HG03571 (cell line): ENCODE measurements around the gene CD320.
"Not testable (repeated sequence)": the region's sequence is repeated elsewhere in the genome, so short reads cannot be mapped to it uniquely, and the experiment has no call there.

Source experiments
- ATAC-seq: cut with Tn5 transposase; IDR thresholded peaks from one replicate; pipeline ENCODE4 v1.9.1; 2021; ENCODE audit not compliant: unreplicated experiment

The CD320 gene

DNA sequence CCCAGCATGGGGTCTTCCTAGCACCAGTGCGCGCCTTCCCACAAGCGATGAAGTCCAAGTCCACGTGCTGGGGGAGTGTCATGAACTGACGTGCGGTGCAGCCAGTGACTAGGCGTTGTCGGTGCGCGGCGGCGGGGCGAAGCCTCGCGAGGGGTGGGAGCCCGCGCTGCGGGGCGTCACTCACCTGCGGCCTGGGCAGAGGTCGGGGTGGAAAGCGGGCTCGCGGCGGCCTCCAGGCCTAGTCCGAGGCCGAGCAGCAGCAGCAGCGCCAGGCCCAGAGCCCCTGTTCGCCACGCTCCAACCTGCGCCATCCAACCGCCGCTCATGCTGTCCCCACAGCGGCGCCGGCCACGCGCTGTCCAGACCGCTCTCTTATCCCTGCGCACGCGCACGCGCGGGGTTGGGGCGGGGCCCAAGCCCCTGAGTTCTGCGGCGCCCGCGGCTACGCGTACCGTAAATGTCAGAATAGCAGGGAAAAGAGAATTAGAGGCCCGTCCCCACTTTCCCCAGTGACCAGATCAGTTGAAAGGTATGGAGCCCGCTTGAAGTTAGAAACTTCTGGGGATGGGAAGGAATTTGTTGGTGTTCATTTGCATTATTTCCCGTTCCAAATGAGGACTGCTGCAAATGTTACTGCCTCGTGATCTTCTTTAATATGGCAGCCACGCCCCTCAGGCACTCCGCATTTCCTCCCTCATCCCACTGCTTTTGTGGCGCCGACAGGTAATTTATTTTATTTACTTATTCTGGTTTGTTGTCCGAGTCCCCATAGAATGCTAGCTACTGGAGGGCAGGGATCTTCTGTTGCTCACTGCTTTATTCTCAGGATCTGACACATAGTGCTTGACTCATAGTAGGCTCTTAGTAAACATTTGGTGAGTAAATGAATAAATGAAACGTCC lies at the start of gene CD320:
Gene CD320 (minus strand): TSS at position 394 of the 902 bp plus-strand sequence. CDS start 68 bp downstream, at position 326.
- peak; percentile 66 for ATAC-seq

DNA sequence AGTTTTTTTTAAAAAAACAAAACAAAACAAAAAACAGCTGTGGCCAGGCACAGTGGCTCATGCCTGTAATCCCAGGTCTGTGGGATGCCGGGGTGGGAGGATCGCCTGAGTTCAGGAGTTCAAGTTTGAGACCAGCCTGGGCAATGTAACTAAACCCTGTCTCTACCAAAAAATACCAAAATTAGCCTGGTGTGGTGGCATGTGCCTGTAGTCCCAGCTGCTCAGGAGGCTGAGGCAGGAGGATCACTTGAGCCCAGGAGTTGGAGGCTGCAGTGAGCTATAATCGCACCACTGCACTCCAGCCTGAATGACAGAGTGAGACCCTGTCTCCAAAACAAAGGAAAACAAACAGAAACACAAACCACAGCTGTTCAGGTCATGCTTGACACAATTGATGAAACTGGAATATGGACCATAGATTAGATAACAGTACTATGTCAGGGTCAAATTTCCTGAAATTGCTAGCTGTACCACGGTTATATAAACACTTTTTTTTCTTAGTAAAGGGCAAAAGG lies 48.9 kb upstream of the CD320 start:
- no peak for ATAC-seq

DNA sequence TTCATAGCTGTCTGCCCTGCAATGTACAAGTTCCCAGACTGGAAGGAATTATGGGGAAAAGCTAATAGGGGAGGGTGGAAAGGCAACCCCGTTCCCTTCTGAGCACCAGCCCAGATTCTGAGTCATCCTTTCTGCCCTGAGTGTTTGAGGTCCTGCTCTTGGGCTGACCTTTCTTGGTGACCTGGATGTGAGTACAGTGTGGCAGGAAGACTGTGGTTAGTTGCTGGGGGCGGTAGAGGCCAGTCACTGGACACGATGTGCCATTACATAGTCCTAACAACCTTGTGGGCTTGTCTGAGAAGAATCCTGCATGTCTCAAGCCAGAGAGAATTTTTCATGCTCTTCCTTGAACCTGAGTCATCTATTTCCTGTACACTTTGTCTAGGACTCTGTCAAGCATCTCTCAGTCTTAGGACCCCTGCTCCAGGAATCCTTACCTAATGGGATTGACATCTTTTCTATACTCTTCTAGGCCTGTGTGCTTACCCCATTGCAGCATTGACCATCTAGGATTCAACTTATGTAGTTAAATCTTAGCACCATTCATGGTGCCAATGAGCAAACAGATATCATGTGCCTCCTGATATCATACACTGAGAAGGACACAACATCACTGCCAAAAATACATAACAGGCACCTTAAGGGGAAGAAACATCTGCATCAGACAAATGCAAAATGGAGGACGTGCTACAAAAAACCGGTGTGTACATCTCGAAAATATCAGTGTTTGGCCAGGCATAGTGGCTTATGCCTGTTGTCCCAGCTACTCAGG lies 47.7 kb upstream of the CD320 start:
- no peak for ATAC-seq

DNA sequence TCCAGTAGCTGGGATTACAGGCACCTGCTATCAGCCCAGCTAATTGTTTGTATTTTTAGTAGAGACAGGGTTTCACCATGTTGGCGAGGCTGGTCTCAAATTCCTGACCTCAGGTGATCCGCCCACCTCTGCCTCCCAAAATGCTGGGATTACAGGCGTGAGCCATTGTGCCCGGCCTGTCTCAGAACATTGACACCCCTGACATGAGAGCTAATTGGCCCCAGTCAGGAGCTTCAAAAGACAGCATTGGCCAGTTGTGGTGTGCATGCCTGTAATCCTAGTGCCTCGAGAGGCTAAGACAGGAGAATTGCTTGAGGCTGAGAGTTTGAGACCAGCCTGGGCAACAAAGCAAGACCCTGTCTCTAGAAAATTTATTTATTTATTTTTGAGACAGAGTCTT lies 44.7 kb upstream of the CD320 start:
- ATAC-seq = not testable (repeated sequence)

DNA sequence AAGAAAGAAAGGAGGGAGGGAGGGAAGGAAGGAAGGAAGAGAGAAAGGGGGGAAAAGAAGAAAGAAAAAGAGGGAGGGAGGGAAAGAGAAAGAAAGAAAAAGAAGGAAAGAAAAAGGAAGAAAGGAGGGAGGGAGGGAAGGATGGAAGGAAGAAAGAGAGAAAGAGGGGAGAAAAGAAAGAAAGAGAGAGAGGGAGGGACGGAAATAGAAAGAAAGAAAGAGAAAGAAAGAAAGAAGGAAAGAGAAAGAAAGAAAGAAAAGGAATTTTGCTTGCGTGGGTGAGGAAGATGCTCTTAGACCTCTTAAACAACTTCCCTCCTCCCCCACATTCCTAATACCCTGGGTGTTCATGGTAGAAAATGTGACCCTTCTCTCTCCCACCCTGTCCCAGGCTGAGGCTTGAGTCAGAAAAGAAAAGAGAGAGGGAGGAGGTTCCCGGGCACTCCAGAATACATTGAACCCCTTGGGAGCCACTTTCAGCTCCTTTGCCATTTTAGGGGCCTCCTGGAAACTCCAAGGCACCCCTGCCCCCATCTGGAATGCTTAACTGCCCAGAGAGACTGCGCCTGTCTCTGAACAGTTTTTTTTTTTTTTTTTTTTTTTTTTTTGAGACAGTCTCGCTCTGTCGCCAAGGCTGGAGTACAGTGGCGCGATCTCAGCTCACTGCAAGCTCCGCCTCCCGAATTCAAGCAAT lies 44.1 kb upstream of the CD320 start:
- ATAC-seq = no peak

DNA sequence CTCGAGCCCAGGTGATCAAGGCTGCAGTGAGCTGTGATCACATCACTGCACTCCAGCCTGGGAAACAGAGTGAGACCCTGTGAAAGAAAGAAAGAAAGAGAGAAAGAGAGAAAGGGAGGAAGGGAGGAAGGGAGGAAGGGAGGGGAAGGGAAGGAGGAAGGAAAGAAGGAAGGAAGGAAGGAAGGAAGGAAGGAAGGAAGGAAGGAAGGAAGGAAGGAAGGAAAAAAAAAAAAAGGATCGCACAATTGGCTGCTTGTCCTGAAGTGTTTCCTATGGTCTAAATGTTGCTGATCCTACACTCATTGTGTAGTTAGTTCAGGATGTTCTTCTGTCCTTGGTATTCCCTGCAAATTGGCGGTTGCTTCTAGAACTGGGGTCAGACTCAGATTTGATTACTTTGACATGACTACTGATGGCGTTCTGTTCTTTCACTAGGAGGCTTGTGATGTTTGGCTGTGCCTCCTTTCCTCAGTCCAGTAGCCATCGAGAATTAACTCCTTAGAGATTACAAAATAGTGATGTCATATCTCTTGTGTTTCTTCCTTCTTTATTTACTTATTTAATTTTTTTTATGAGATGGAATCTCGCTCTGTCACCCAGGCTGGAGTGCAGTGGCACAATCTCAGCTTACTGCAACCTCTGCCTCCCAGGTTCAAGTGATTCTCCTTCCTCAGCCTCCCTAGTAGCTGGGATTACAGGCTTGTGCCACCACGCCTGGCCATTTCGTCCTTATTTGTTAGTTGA lies 41.6 kb upstream of the CD320 start:
- not testable (repeated sequence) for ATAC-seq

DNA sequence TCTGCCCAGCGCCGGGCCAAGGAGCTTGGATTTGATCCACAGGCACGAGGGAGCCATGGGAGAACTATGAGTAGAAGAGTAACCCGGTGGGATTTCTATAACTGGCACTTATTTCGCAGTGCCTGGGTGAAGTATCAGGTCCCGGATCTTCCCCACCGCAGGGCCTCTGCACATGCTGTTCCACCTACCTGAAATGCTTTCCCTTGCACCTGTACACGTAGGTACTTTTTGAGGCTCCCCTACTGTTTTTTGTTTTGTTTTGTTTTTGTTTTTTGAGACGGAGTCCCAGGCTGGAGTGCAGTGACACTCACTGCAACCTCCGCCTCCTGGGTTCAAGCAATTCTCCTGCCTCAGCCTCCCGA lies 35.3 kb upstream of the CD320 start:
- no peak for ATAC-seq

DNA sequence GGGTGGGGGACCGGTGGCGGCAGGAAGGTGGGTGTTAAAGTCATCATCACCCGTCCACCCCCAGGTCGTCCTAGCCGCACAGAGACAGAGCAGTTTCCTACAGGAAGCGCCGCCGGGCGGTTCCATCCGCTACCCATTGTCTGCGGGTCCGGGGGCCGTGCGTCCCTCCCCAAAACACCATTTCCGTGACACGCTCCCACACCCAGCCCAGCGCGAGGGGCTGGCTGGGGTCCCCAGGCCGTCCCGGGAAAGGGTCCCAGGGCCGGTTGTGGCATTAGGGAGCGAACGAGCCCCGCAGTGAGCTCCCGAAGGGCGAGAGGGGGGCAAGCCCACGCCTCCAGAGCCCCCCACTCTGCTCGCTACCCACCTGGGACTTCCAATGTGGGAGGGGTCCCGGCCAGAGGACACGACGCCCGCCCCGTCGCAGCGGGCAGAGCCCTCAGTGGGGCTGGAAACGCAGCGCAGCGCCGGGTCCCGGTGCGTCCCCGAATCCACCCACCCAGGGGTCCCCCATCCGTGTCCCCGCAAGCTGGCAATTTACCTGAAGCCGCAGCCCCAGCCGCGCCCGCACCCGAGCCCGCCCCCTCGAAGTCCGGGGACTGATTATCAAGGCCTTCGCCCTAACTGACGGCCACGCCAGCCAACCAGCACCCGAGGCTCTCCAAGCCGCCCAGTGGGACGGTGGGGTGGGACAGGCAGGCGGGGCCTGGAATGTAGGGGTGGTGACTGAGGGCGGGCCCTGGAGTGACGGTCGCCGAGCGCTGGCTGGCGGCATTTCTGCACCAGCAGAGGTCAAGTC lies 34.7 kb upstream of the CD320 start, which contains the start of gene KANK3:
Gene KANK3 (minus strand): TSS at position 579 of the 799 bp plus-strand sequence. CDS start 5,434 bp downstream, outside the sequence.
- ATAC-seq = peak; percentile 84

DNA sequence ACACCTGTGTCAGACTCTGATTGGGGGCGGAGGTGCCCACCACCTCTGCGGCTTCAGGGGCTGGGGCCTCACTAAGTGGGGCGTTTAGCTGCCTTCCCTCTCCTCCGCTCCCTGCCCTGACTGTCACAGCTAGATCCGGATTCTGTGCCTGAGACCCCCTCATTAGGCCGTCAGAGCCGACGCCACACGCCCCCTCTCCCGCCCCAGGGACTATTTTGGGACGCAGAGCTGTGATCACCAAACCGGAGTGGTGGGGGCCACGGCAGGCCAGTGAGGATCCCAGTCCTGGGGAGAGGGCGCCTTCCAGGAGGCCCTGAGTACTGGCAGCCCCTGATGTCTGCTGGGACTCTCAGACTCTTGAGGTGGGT lies 34.1 kb upstream of the CD320 start:
- no peak for ATAC-seq

DNA sequence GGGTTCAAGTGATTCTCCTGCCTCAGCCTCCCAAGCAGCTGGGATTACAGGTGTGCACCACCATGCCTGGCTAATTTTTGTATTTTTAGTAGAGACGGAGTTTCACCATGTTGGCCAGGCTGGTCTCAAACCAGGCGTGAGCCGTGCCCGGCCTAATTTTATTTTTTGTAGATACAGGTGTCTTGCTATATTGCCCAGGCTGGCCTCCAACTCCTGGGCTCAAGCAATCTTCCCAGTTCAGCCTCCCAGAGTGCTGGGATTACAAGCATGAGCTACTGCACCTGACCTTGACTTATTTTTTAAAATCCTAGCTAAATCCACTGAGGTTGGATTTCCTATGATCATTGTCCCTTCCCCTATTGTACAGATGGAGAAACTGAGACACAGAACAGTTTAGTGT lies 33.3 kb upstream of the CD320 start:
- not testable (repeated sequence) for ATAC-seq

DNA sequence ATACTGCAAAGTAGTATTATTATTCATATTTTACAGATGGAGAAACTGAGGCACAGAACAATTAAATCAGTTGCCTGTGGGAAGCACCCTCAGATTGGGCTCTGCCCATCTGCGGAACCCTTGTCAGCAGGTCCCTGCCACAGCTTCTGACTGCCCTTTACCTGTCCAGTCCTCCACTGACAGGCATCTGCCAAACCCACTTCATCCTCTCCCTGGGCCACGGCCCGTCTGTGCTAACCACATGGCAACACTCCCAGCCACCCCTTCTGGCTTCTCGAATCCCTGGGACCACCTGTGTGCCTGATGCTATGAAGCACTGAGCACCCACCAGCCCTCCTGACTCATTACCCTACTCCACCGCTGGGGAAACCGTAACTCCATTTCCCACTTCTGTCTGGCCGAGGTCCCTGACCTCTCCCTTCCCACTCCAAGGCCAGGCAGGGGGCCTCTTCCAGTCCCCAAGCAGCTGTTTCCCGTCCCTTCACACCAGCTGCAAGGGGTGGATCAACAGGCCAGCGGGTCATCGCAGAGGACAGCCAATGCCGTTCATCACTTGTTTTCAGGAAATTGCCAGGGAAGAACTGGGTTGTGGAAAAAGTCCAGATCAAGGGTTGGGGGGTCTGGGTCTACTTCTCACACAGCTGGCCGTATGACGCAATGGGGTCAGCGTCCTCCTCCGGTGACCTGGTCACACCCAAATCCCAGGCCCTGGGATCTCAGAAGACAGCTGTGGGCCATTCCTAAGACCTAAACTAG lies 32.4 kb upstream of the CD320 start:
- ATAC-seq = no peak

DNA sequence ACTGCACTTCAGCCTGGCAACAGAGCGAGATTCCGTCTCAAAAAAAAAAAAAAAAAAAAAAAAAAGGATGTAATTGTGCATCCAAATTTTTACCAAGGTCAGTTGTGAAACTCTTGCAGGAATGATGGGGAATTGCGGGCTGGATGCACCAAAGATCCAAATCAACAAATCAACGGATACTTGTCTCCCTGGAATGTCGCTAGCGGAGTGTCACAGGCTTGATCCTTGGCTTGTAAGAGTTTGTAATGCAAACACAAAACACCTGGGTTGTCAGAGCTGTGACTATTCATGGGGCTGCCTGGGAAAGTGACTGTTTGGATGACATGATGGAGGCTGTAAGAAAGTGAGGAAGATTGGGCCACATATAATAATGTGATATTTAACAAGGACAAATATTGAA lies 30.7 kb upstream of the CD320 start:
- no peak for ATAC-seq

DNA sequence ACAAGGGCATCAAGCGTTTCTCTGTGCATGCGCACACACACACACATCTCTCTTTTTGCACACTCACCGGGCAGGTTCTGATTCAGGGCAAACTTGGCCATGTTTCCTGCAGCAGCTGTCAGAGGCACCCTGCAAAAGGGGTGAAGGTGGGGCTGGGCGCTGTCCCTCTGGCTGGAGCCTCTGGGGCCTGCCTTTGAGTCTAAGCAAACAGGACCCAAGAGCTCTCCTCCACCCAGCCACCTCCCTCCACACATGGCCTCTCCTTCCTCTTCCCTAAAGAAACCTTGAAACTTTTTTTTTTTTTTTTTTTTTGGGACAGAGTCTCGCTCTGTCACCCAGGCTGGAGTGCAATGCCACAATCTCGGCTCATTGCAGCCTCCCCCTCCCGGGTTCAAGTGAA lies 29.6 kb upstream of the CD320 start:
- no peak for ATAC-seq

DNA sequence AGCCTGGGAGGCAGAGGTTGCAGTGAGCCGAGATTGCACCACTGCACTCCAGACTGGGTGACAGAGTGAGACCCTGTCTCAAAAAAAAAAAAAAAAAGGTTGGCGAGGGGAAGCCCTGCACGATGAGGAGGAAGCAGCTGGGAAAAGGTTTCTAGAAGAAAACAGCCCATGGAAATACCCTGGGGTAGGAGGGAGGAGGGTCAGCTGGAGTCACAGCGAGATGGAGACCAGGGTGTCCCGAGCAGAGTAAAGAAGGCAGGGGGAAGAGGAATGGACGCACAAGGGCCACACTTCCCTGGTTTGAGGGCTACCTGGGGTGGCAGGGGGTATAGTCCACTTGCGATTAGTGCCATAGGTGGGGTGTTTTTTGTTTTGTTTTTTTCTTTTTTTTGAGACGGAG lies 28.5 kb upstream of the CD320 start:
- ATAC-seq = no peak

DNA sequence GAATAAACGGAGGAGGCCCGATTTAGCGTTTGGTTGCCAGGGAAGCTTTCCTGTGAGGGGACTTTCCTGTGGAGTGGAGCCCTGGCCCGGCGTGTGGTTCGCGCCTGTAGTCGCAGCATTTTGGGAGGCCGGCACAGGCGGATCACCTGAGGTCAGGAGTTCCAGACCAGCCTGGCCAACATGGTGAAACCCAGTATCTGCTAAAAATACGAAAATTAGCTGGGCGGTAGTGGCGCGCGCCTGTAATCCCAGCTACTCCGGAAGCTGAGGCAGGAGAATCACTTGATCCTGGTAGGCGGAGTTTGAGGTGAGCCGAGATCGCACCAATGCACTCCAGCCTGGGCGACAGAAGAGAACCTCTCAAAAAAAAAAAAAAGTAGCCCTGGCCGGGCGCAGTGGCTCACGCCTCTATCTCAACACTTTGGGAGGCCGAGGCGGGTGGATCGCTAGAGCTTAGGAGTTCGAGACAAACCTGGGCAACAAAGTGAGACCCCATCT lies 28.0 kb upstream of the CD320 start:
- no peak for ATAC-seq

DNA sequence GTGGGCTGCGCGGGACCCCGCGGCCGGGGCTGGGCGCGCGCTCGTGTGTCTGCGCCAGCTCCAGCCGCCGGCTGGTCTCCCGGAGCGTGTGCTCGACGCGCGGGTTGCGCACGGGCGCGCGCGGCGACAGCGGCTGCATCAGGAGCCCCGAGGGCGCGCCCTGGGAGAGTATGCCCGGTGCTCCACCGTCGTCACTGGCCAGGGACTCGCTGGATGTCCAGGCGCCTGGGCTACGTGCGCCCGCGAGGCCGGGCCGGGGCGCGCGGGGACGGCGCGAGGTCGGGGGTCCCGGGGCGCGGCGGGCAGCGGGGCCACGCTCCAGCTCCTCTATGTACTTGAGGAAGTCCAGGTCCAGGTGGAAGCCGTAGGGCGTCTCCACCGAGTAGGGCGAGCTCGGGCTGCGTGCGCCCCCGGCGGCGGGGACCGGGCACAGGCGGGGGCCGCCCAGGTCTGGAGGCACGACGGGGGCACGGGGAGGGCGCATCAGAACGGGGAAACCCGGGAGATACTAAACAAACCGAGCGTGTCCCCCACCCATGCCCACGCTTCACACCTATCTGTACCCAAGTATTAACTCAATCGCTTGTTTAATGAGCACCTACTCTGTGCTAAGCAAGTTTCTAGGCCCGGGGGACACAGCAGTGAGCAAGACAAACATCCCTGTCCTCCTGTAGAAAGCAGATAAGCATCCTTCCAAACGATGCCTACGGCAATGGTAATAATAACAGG lies 27.3 kb upstream of the CD320 start:
- ATAC-seq = no peak

DNA sequence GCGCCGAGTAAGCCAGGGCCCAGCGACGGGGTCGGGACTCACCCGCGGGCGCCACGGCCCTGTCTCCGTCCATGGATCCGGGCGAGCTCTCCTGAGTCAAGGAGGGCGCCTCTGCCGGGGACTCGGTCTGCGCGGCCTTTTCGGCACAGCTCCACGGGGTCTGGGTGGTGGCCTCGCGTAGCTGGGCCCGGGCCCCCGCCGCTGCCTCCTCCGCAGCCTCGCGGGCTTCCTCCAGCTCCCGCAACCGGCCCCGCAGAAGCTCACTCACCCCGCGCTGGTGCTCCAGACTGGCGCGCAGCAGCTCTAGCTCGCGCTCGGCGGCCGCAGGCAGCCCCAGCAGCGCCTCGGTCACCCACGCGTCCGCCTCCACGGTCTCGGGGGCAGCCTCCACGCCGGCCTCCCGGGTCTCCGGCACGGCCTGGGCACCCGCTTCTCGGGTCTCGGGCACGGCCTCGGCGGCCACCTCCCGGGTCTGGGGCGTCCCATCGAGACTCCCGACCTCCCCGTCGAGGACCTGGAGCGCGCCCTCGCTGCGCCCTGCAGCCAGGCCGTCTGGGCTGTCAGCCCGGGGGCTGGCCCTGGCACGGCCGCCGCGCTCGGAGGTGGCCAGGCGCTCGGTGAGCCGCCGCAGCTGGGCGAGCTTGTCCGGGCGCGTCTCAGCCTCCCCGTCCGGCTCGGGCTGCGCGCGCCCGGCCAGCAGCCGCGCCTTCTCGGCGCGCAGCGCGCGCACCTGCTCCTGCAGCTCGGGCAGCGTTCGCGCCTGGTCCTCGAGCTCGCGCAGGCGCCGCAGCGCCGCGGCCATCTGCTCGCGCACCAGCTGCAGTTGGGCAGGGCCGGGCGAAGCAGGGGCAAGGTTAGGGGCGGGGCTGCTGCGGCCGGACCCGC lies 26.5 kb upstream of the CD320 start:
- no peak for ATAC-seq
